Right lobe of liver (tissue), 6 donors: Measurements from ENCODE around the gene IGSF11. TPM values are rescaled to one million over a fixed set of nuclear protein-coding genes. Genes with fewer than 3 reads are reported as not detected.
A peak's percentile ranks its signal among the peaks of the same experiment; 100 is the strongest.

ENCODE experiments used
- ATAC-seq, 4 donors: fragments of 200-7000 bp; cut with Tn5 transposase; one replicate each; pipeline ENCODE4 v1.9.1; 2020; ENCODE audit warnings: mild to moderate bottlenecking in 4 of 4, moderate library complexity in 4 of 4
- DNase-seq, 3 donors: peaks; one replicate each; pipeline ENCODE4 v3.0.0-alpha.2; 2020
- H3K27ac ChIP-seq, 3 donors: fragments of 200-600 bp; one replicate each; pipeline ENCODE4 v1.8.0; 2022
- H3K27me3 ChIP-seq, 2 donors: fragments of 200-600 bp; one replicate each; pipeline ENCODE4 v1.8.0; 2022
- H3K36me3 ChIP-seq, 4 donors: fragments of 200-600 bp; sonication (generic) in 1 of 4; one replicate each; pipeline versions ENCODE4 v1.5.1 to v1.8.0; 2017 to 2022; ENCODE audit warnings: control low read depth in 1 of 4
- H3K4me1 ChIP-seq, 4 donors: fragments of 200-600 bp; sonication (generic) in 1 of 4; one replicate each; pipeline versions ENCODE4 v1.5.1 to v1.8.0; 2017 to 2022; ENCODE audit warnings: control low read depth in 1 of 4
- H3K4me3 ChIP-seq, 3 donors: fragments of 200-600 bp; one replicate each; pipeline ENCODE4 v1.8.0; 2022
- H3K9me3 ChIP-seq, 4 donors: fragments of 200-600 bp; sonication (generic) in 1 of 4; one replicate each; pipeline versions ENCODE4 v1.5.1 to v1.8.0; 2017 to 2022; ENCODE audit warnings: control low read depth in 1 of 4
- POLR2A ChIP-seq: fragments of 450-650 bp; IDR thresholded peaks from one replicate; pipeline ENCODE4 v1.6.1; 2017; ENCODE audit warnings: antibody characterized with exemption, mild to moderate bottlenecking
- WGBS: methylation state at CpG from one replicate; pipeline ENCODE4 v1.1.6; 2018; ENCODE audit warnings: low coverage, low lambda C conversion rate; ENCODE audit not compliant: insufficient coverage; ENCODE audit errors: missing lambda C conversion rate; 5-methylcytosine and 5-hydroxymethylcytosine counted together
- intact Hi-C, 2 donors: fragments of 100-400 bp; cut with DNase I; formaldehyde crosslinking; loops; one replicate each; pipeline versions ENCODE4 v1.11.2 to v1.14.1; 2022
- total RNA-seq, 6 experiments: library from RNA; depleted of rRNA in 2 of 6; stranded (reverse); fragments of >200 nt in 2 of 6; fragmentation: NEBNext Ultra II Directional in 3 of 6; extraction: Animal tissue kit (Norgen Biotek cat#: 25700) in 3 of 6; gene quantifications; one replicate each; pipeline versions ENCODE4 v1.1.0 to v1.2.4, GENCODE V29; 2016 to 2023
- TF ChIP-seq, protein P1 (sequence below), 4 donors: fragments of 200-600 bp in 3 of 4; fragments of 450-650 bp in 1 of 4; IDR thresholded peaks; one replicate each; pipeline versions ENCODE4 v1.5.1 to v1.8.0; 2016 to 2022; ENCODE audit warnings: antibody characterized with exemption in 4 of 4, mild to moderate bottlenecking in 2 of 4
- donor health status: DM: no; HTN: yes; CAD: no.
- donor health status: DM: no; HTN: no; CAD: no.
- donor health status: DM: no; HTN: no; CAD: no.
- donor health status: DM: no; HTN: yes; CAD: no.
- donor health status: DM: no; HTN: yes; CAD: no.

Gene IGSF11
- total RNA-seq, 6 experiments from 2014 or later: not detected

DNA sequence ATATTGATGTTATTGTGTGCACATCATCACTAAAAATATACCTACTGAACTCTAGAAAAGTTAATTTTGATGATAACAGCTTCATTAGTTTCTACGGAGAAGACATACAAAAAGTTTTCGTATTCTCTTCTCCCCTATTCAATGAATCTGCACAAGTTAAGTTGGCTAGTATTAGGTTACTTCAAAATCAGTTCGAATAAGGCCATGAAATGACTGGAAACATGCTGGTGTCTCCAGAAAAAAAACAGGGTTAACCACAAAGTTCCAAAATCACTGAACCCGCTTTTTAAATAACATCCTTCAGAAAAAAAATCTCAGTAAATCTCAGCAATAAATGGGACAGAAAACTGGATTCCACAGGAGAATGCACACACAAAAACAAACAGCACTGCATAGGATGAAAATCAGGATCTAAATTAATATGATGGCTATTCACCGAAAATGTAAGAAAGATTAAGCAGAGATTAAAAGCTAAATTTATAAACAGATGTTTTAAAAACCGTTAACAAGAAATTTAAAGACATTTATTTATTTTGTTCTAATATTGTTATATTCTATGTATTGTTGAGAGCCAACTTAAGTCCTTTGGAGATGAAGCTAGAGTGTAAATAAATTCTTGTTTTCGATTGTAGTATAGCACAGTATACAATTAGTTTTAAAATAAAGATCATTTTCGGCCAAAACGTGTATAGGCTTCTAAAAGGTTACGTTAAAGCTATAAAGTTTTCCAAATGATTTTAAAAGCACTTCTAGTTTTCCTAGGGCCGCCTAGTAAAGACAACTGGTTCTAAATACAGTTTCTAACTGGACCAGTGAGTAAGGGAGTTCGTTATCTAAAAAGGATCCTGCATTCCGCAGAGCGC, 1.0 kb downstream of the IGSF11 start:
- Histone ChIP-seq H3K27ac (no peak overlapping the region), H3K27me3 (peaks cover 0 to 14% of the 10 kb centered on the region in 2 donors), H3K4me3 (peak overlapping the region; percentile 49 to 54 (median 53)), H3K9me3 (no peaks in the 10 kb centered on the region), H3K4me1 (no peaks in the 10 kb centered on the region), H3K36me3 (no peaks in the 10 kb centered on the region)
- TF ChIP-seq POLR2A: no peak
- TF ChIP-seq, protein P1, sequence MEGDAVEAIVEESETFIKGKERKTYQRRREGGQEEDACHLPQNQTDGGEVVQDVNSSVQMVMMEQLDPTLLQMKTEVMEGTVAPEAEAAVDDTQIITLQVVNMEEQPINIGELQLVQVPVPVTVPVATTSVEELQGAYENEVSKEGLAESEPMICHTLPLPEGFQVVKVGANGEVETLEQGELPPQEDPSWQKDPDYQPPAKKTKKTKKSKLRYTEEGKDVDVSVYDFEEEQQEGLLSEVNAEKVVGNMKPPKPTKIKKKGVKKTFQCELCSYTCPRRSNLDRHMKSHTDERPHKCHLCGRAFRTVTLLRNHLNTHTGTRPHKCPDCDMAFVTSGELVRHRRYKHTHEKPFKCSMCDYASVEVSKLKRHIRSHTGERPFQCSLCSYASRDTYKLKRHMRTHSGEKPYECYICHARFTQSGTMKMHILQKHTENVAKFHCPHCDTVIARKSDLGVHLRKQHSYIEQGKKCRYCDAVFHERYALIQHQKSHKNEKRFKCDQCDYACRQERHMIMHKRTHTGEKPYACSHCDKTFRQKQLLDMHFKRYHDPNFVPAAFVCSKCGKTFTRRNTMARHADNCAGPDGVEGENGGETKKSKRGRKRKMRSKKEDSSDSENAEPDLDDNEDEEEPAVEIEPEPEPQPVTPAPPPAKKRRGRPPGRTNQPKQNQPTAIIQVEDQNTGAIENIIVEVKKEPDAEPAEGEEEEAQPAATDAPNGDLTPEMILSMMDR (IDR thresholded peaks at IDR 0.05): no peak
- intact Hi-C loops: no loop called here
- no peak for DNase-seq
- ATAC-seq: no peak
- WGBS: 40% methylated on average over 14 of the region's 14 CpGs

DNA sequence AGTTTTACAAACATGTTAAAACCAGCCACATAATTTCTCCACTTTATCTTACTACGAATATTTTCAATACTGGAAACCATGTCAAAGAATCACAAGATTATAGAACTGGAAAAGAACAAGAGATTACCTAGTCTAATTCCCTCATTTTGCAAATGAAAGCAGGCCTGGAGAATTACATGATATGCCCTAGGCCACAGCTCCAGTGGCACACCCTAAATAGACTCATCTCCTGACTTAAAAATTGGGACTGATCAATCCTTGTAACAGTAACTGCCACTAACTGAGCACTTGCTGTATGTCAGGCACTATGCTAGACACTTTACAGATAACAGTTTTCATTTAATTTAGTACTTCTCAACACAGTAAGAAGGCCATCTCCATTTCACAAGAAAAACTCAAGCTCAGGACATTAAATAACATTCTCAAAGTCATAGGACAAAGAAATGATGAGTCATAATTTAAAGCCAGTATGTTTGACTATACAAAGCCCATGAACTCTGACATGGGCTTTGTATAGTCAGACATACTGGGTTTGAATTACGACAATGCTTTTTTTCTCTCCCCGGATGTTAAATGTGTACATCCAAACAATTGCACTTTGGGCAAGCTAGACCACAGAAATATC, 9.4 kb downstream of the IGSF11 start:
- Histone ChIP-seq H3K27ac (no peak overlapping the region), H3K9me3 (no peaks in the 10 kb centered on the region), H3K27me3 (no peaks in the 10 kb centered on the region), H3K36me3 (no peaks in the 10 kb centered on the region), H3K4me1 (no peaks in the 10 kb centered on the region), H3K4me3 (no peak overlapping the region)
- ATAC-seq: no peak
- intact Hi-C loops: no loop called here
- DNase-seq: no peak
- no peak for TF ChIP-seq POLR2A
- TF ChIP-seq, protein P1 (IDR thresholded peaks at IDR 0.05): no peak
- WGBS: 65% methylated on average over 3 of the region's 3 CpGs

DNA sequence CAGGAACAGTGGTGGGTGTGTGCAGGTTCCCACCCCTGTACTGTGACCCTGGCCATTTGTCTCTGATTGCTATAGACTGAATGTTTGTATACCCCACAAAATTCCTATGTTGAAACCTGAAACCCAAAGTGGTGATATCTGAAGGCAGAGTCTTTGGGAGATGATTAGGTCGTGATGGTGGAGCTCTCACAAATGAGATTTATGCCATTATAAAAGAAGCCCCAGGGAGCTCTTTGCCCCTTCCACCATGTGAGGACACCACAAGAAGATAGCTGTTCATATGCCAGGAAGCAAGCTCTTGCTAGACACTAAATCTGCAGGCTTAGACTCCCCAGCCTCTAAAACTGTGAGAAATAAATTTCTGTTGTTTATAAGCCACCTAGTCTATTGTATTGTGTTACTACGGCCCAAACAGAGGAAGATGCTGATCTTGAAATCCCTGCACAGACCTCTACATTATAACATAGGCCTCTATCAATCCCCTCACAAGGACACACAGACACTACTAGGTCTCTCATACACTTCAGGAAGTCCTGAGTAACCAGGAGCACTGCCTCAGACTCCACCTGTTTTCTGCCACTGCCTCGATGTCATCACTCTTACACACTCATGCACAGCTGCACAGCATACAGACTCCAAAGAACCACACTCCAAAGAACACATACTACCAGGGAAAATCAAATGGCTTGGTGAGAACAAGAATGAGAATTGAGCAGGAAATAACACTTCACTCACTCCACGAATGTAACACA, 14.7 kb downstream of the IGSF11 start:
- intact Hi-C loops: no loop called here
- H3K27me3 ChIP-seq: no peaks in the 10 kb centered on the region
- ATAC-seq: no peak
- no peaks in the 10 kb centered on the region for H3K4me1 ChIP-seq
- H3K4me3 ChIP-seq: no peak overlapping the region
- WGBS: 35% methylated on average over 4 of the region's 4 CpGs
- H3K9me3 ChIP-seq: no peaks in the 10 kb centered on the region
- no peak for DNase-seq
- H3K27ac ChIP-seq: no peak overlapping the region
- TF ChIP-seq POLR2A: no peak
- TF ChIP-seq, protein P1 (IDR thresholded peaks at IDR 0.05): no peak
- no peaks in the 10 kb centered on the region for H3K36me3 ChIP-seq

- Histone ChIP-seq H3K36me3 (no peaks in the 10 kb centered on the region), H3K9me3 (no peaks in the 10 kb centered on the region), H3K27me3 (no peaks in the 10 kb centered on the region), H3K4me1 (no peaks in the 10 kb centered on the region), H3K4me3 (no peak overlapping the region), H3K27ac (no peak overlapping the region)
- no peak for TF ChIP-seq POLR2A
- TF ChIP-seq, protein P1 (IDR thresholded peaks at IDR 0.05): no peak
- intact Hi-C loops: no loop called here
- DNase-seq (no peak), ATAC-seq (no peak)
- 81% methylated on average over 1 of the region's 1 CpG for WGBS
Measured at GRCh38 chr3:119018690-119019463, 15.8 kb downstream of the IGSF11 start.
